Fibroblast of lung (primary cell): ENCODE measurements around the gene C15orf39. TPM values are rescaled to one million over a fixed set of nuclear protein-coding genes. Genes with fewer than 3 reads are reported as not detected.

Experiments used
- DNase-seq, 2 donors: peaks; one replicate each; pipeline versions ENCODE4 v3.0.0 to v3.0.0-alpha.2; 2010; ENCODE audit warnings: low read depth in 2 of 2
- H2AFZ ChIP-seq: 2 replicates; pipeline ENCODE4 v1.5.1; 2012; ENCODE audit warnings: low read length, control low read depth, inconsistent platforms
- H3K27ac ChIP-seq: 2 replicates; pipeline ENCODE4 v1.5.1; 2011; ENCODE audit warnings: low read length, control low read depth; ENCODE audit not compliant: insufficient read depth
- H3K27me3 ChIP-seq: 2 replicates; pipeline ENCODE4 v1.5.1; 2011; ENCODE audit warnings: mild to moderate bottlenecking, low read length; ENCODE audit not compliant: control insufficient read depth, insufficient read depth
- H3K36me3 ChIP-seq: 2 replicates; pipeline ENCODE4 v1.5.1; 2011; ENCODE audit warnings: low read length; ENCODE audit not compliant: control insufficient read depth, insufficient read depth
- H3K4me1 ChIP-seq: 2 replicates; pipeline ENCODE4 v1.5.1; 2011; ENCODE audit warnings: low read length; ENCODE audit not compliant: control insufficient read depth, insufficient read depth; ENCODE audit errors: extremely low read depth
- H3K4me2 ChIP-seq: 2 replicates; pipeline ENCODE4 v1.5.1; 2011; ENCODE audit warnings: low read length, control low read depth; ENCODE audit not compliant: insufficient read depth; ENCODE audit errors: extremely low read depth
- H3K4me3 ChIP-seq, 4 experiments: fragments of 200-600 bp in 1 of 4; sonication (generic) in 1 of 4; replicated peaks in 1 of 4; 2 replicates each; pipeline ENCODE4 v1.5.1; 2011 to 2016; ENCODE audit warnings: low read length in 4 of 4, low read depth in 3 of 4, mild to moderate bottlenecking in 3 of 4, control low read depth in 2 of 4, inconsistent platforms in 1 of 4, mixed read lengths in 1 of 4; ENCODE audit not compliant: insufficient read depth in 1 of 4; ENCODE audit errors: control extremely low read depth in 1 of 4
- H3K79me2 ChIP-seq: 2 replicates; pipeline ENCODE4 v1.5.1; 2012; ENCODE audit warnings: mild to moderate bottlenecking, low read length, inconsistent platforms; ENCODE audit not compliant: control insufficient read depth, insufficient read depth
- H3K9ac ChIP-seq: 2 replicates; pipeline ENCODE4 v1.5.1; 2011; ENCODE audit warnings: mild to moderate bottlenecking, low read length, control low read depth; ENCODE audit not compliant: insufficient read depth
- H3K9me3 ChIP-seq: 2 replicates; pipeline ENCODE4 v1.5.1; 2012; ENCODE audit warnings: low read depth, low read length; ENCODE audit not compliant: control insufficient read depth, insufficient read depth
- H4K20me1 ChIP-seq: 2 replicates; pipeline ENCODE4 v1.5.1; 2011; ENCODE audit warnings: low read length; ENCODE audit not compliant: control insufficient read depth, insufficient read depth; ENCODE audit errors: extremely low read depth
- CTCF ChIP-seq, 2 donors: IDR thresholded peaks in 1 of 2; conservative IDR thresholded peaks in 1 of 2; 1 replicate in 1 of 2; 2 replicates in 1 of 2; pipeline ENCODE4 v1.5.1; 2011 to 2012; ENCODE audit warnings: low read length in 2 of 2, control low read depth in 1 of 2, inconsistent platforms in 1 of 2, low read depth in 1 of 2, mild to moderate bottlenecking in 1 of 2
- EZH2 ChIP-seq: IDR thresholded peaks from 2 replicates; pipeline ENCODE4 v1.5.1; 2012; ENCODE audit warnings: low read length, control low read depth, mild to moderate bottlenecking; ENCODE audit errors: missing control alignments
- polyA plus RNA-seq, 2 donors: library from polyadenylated mRNA; depleted of rRNA in 1 of 2; stranded (reverse) in 1 of 2; unstranded in 1 of 2; fragments of >200 nt; gene quantifications; 2 replicates each; pipeline ENCODE4 v1.2.1, GENCODE V29; 2011 to 2012; ENCODE audit warnings: missing spikeins in 1 of 2
- total RNA-seq: library from RNA; depleted of rRNA; stranded (reverse); fragments of >200 nt; gene quantifications from 2 replicates; pipeline ENCODE4 v1.2.1, GENCODE V29; 2014

Gene C15orf39
- total and polyA plus RNA-seq, 2 donors (not counting 1 experiment from before 2014, with no cell fraction given), result 1.7 to 2.3 TPM

GRCh38 chr15:75195122-75195765 is 6.4 kb upstream of the C15orf39 start:
- Histone ChIP-seq H2AFZ (no peak overlapping the region), H3K27ac (no peak overlapping the region), H3K79me2 (no peaks in the 10 kb centered on the region), H3K36me3 (no peaks in the 10 kb centered on the region), H4K20me1 (no peaks in the 10 kb centered on the region), H3K27me3 (peaks cover 17% of the 10 kb centered on the region), H3K9me3 (no peaks in the 10 kb centered on the region), H3K4me2 (no peak overlapping the region), H3K4me1 (no peaks in the 10 kb centered on the region), H3K9ac (no peak overlapping the region), H3K4me3 (no peak overlapping the region)
- TF ChIP-seq CTCF (conservative IDR thresholded peaks at IDR 0.05 in 1 of 2, IDR thresholded peaks at IDR 0.05 in 1 of 2; ENCODE audit: low read depth in 1 of 2, low read length in 2 of 2), result no peak
- TF ChIP-seq EZH2, result no peak
- DNase-seq, result peak in 1 of 2 donors; percentile 32

GRCh38 chr15:75195766-75196241 is 5.9 kb upstream of the C15orf39 start:
- H2AFZ ChIP-seq, result no peak overlapping the region
- H4K20me1 ChIP-seq, result no peaks in the 10 kb centered on the region
- no peak overlapping the region for H3K9ac ChIP-seq
- H3K4me2 ChIP-seq, result no peak overlapping the region
- H3K36me3 ChIP-seq, result no peaks in the 10 kb centered on the region
- H3K9me3 ChIP-seq, result no peaks in the 10 kb centered on the region
- TF ChIP-seq EZH2, result no peak
- H3K4me3 ChIP-seq, result no peak overlapping the region
- H3K27ac ChIP-seq, result no peak overlapping the region
- H3K27me3 ChIP-seq, result peaks cover 17% of the 10 kb centered on the region
- H3K4me1 ChIP-seq, result peaks cover 1% of the 10 kb centered on the region
- no peak for DNase-seq
- H3K79me2 ChIP-seq, result no peaks in the 10 kb centered on the region

- Histone ChIP-seq H3K9me3 (no peaks in the 10 kb centered on the region), H3K27ac (no peak overlapping the region), H3K4me1 (peaks cover 7% of the 10 kb centered on the region), H3K9ac (no peak overlapping the region), H3K36me3 (no peaks in the 10 kb centered on the region), H3K79me2 (peaks cover 1% of the 10 kb centered on the region), H3K4me3 (no peak overlapping the region), H4K20me1 (no peaks in the 10 kb centered on the region), H3K4me2 (no peak overlapping the region), H3K27me3 (peaks cover 17% of the 10 kb centered on the region), H2AFZ (no peak overlapping the region)
- TF ChIP-seq CTCF (conservative IDR thresholded peaks at IDR 0.05 in 1 of 2, IDR thresholded peaks at IDR 0.05 in 1 of 2; ENCODE audit: low read depth in 1 of 2, low read length in 2 of 2), result no peak
- no peak for DNase-seq
Measured at GRCh38 chr15:75197062-75197630, 4.5 kb upstream of the C15orf39 start.
